Uterus (tissue), 2 donors: ENCODE results near the gene TBC1D13.

Experiments
- POLR2A ChIP-seq, 2 donors: fragments of 450-650 bp; IDR thresholded peaks; one replicate each; pipeline ENCODE4 v1.6.1; 2016; ENCODE audit warnings: antibody characterized with exemption in 2 of 2, mild to moderate bottlenecking in 1 of 2, moderate library complexity in 1 of 2
- TF ChIP-seq, protein P1 (sequence below), 4 experiments: fragments of 200-600 bp in 2 of 4; fragments of 450-650 bp in 2 of 4; sonication (generic) in 2 of 4; IDR thresholded peaks; one replicate each; pipeline ENCODE4 v1.5.1; 2016 to 2019; ENCODE audit warnings: antibody characterized with exemption in 4 of 4, mild to moderate bottlenecking in 2 of 4, moderate library complexity in 1 of 4

DNA sequence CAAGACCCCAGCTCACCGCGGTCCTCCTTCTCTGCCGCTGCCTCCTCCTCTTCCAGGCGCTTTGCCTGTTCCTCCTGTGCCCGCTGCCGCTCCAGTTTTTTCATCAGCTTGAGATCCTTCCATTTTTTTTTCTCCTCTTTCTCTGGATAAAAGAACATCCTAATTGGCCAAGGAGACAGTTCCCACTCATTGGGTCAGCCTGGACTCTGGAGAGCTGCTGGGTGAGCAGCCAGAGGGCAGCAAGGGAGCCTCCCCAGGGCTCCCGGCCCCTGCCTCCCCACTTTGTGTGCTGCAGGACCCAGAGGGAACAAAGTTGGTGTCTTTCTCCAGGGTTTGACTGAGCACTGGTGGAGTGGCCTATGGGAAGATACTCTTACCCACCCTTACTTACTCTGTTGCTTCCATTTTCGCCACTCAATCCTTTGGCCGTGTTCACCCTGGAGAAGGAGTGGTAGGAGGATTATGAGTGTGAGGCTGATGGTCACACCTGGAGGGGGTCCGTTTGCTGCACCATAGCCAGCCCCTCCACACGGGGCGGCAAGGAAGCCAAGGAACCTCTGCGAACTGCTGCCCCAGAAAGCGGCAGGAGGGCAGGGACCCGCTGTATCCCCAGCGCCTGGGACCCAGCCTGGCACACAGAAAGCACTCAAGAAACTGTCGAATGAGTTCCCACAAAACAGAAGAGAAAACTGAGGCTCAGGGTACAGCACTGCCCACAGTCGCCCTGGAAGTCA is 41.8 kb downstream of the TBC1D13 start:
- TF ChIP-seq POLR2A (IDR thresholded peaks at IDR 0.05), result no peak
- TF ChIP-seq, protein P1, sequence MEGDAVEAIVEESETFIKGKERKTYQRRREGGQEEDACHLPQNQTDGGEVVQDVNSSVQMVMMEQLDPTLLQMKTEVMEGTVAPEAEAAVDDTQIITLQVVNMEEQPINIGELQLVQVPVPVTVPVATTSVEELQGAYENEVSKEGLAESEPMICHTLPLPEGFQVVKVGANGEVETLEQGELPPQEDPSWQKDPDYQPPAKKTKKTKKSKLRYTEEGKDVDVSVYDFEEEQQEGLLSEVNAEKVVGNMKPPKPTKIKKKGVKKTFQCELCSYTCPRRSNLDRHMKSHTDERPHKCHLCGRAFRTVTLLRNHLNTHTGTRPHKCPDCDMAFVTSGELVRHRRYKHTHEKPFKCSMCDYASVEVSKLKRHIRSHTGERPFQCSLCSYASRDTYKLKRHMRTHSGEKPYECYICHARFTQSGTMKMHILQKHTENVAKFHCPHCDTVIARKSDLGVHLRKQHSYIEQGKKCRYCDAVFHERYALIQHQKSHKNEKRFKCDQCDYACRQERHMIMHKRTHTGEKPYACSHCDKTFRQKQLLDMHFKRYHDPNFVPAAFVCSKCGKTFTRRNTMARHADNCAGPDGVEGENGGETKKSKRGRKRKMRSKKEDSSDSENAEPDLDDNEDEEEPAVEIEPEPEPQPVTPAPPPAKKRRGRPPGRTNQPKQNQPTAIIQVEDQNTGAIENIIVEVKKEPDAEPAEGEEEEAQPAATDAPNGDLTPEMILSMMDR (IDR thresholded peaks at IDR 0.05), result no peak
